ENCODE measurements around the gene TMEM123. TPM values are rescaled to one million over a fixed set of nuclear protein-coding genes. Genes with fewer than 3 reads are reported as not detected.

The TMEM123 gene, protein sequence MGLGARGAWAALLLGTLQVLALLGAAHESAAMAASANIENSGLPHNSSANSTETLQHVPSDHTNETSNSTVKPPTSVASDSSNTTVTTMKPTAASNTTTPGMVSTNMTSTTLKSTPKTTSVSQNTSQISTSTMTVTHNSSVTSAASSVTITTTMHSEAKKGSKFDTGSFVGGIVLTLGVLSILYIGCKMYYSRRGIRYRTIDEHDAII
- 69.3 and 89.7 TPM in 2 replicates for total RNA-seq (2014; rRNA removed; shearing (Covaris generic); ENCODE audit: low replicate concordance)

DNA sequence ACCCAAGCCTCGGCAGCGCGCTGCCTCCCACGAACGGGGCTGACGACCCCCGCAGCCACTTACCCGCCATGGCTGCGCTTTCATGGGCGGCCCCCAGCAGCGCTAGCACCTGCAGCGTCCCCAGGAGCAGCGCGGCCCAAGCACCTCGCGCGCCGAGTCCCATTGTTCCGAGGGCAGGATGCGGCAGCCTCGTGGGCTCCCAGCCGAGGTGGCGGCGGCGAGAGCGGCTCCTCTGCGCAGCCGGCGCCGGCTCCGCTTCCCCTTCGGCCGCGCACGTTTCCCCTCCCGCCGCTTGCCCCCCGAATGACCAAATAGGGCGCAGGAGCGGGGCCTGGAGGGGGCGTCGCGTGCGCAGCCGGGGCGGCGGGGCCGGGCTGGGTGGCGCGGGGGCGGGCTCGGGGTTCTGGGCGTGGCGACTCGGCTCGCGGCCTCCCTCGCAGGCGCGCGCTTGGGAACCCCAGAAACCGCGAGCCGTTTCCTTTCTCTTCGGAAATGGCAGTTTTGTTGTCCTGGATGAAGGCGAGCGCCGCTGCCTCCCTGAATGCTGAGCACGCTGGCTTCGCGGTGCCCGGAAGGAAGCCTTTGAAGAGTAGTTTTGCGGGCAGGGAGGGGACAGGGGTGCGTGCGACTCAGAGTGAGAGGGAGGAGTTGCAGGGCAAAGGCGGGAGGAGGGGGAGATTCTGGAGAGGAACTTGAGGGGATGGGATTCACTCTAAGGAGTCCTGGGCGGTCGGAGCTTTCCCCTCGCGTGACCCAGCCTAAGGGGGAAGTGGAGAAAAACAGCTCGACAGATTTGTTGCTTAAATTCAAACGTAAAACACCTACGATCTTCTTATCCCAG is at the start of gene TMEM123:
Gene TMEM123 (minus strand): TSS at position 305 of the 841 bp plus-strand sequence. CDS start 142 bp downstream, at position 163.
- peak; percentile 65 for DNase-seq (ENCODE audit: low read depth)
- in situ Hi-C loops (cut with HindIII; ENCODE audit: low pct_unique_long_range_greater_than_20kb, low sequenced_read_pairs), result no loop called here

DNA sequence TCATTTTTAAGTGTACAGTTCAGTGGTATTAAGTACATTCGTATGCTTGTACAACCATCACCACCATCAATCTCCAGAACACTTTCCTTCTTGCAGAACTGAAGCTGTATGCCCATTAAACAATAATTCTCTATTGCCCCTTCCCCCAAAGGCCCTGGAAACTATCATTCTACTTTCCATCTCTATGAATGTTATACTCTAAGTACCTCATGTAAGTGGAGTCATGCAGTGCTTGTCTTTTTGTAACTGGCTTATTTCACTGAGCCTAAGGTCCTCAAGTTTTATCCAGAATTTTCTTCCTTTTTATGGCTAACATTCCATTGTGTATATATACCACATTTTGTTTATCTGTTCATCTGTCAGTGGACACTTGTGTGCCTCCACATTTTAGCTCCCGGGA is 48.3 kb upstream of the TMEM123 start:
- DNase-seq (ENCODE audit: low read depth), result no peak
- in situ Hi-C loops (cut with HindIII; ENCODE audit: low pct_unique_long_range_greater_than_20kb, low sequenced_read_pairs), result no loop called here

DNA sequence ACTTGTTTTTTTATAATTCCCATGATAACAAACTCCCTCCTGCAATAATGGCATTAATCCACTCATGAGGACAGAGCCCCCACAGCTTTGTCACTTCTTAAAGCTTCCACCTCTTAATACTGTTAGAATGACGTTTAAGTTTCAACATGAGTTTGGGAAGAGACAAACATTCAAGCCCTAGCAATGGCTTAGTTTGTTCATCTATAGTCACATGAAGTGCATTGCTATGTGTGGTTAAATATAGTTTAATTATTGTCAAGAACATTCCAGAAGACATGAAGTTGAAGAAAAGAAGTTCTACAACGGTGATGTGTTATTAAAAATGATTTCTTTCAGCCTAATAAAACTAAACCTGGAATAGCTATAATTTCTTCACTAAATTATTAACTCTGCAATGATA is 47.4 kb upstream of the TMEM123 start:
- in situ Hi-C loops (cut with HindIII; ENCODE audit: low pct_unique_long_range_greater_than_20kb, low sequenced_read_pairs), result no loop called here
- DNase-seq (ENCODE audit: low read depth), result no peak

DNA sequence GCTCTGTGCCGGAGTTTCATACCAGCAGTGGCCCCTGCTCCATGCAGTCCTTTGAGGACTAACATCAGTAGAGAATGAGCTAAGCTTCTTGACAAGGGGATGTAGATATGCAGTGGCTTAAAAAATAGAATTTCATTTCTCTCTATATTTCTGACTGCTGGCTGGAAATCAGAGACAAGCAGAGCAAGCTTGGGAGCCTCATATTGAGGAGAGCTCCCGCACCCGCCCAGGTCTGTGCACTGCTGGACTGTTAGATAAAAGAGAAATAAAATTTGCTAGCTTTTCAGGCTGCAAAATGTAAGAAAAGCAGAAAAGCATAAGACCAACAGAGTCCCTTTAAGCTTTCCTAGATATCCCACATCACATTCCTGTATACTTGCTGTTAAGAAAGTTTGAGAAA is 46.6 kb upstream of the TMEM123 start:
- in situ Hi-C loops (cut with HindIII; ENCODE audit: low pct_unique_long_range_greater_than_20kb, low sequenced_read_pairs), result no loop called here
- DNase-seq (ENCODE audit: low read depth), result no peak

DNA sequence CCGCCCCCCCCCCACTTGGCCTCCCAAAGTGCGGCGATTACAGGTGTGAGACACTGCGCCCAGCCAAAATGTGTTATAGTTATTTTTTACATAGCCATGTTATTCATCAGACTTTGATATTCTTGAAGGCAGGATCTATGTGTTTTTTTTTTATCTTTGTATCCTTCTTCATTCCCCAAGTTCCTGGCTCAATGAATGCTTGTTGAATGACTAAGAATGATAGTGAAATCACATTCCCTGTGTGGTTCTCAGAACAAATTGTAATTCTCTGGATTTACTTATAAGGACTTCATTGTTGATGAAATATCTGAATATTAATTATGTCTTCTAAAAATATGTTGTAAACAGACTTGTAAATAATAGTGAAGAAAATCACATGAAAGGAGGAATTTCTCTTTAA is 44.5 kb upstream of the TMEM123 start:
- no peak for DNase-seq (ENCODE audit: low read depth)
- in situ Hi-C loops (cut with HindIII; ENCODE audit: low pct_unique_long_range_greater_than_20kb, low sequenced_read_pairs), result no loop called here

DNA sequence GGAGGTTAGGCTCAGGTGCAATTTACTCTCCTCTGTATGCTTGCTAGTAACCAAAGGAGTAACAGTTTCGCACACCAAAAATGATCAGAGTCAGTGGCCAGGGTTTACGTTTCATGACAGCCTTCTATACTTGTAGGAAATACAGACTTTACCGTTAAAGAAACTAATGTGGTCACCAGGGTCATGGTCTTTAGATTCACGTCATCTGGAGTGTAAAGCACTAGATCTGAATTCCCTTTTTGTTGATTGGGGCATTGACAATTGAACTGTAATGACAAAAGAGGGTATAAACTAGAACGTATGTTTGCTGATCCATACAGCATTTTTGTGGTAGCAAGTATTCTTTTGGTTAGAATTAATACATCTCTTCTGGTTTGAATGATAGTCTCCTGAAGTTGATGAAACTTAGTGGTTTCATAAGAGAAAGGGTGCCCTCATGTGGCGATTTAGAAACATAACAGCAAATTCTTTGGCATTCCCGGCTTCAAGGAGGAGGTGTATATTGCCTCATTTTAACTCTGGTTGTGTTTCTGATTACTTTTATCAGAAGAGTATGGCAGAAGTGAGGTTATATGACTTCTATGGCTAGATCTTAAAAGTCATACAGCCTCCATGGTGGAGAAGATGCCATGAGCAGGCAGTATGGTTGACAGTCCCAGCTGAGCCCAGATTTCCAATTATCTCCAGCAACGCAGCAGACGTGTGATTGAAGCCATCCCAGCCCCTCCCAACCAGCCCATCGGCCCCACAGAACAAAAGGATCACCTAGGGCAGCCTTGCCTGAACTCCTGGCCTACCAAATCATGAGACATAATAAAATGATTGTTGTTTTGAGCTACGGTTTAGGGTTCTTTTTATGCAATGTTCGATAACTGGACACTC is 42.8 kb upstream of the TMEM123 start:
- DNase-seq (ENCODE audit: low read depth), result peak; percentile 70
- in situ Hi-C loops (cut with HindIII; ENCODE audit: low pct_unique_long_range_greater_than_20kb, low sequenced_read_pairs), result no loop called here

DNA sequence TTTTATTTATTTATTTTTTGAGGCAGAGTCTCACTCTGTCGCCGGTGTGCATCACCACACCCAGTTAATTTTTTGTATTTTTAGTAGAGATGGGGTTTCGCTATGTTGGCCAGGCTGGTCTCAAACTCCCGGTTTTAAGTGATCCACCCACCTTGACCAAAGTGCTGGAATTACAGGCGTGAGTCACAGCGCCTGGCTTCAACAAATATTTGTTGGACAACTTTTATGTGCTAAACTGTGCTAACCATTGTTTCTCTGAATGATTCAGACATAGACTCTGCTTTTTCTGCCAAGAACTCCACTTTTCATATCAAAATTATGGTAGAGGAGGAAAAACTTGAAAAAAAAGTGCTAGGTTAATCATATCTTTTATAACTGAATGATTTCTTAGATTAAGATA is 41.7 kb upstream of the TMEM123 start:
- in situ Hi-C loops (cut with HindIII; ENCODE audit: low pct_unique_long_range_greater_than_20kb, low sequenced_read_pairs), result no loop called here
- peak; percentile 63 for DNase-seq (ENCODE audit: low read depth)

DNA sequence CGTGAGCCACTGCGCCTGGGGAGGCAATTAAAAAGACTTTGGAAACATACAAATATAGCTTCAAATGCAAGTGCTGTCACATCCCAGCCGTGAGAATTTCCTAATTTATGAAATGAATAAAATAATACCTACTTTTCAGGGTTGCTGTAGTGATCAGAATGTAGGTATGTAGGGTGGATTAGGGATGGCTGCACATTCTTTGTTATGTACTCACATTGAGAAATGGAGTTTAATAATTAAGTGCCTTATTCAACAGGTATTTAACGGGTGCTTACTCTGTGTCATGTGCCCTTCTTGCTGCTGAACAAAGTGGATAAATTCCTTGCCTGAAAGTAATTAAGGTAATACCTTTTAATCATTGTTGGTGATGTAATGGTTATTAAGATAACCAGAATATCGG is 41.0 kb upstream of the TMEM123 start:
- DNase-seq (ENCODE audit: low read depth), result no peak
- in situ Hi-C loops (cut with HindIII; ENCODE audit: low pct_unique_long_range_greater_than_20kb, low sequenced_read_pairs), result no loop called here

DNA sequence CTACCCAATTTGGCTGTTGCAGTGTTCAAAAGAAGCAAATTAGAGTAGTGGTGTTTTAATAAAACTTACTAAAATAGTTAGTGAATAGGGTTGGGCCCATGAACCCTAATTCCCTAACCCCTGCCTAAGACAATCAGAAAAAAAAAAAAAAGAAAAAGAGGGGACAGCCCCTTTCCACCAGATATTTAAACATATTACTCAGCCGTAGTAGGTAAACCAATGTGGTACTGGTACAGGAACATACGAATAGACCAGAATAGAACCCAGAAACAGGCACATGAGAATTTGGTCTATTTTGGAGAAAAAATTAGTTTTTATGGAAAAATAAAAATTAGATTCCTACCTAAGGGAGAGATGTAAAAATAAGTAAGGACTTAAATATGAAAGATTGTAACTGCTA is 39.4 kb upstream of the TMEM123 start:
- no peak for DNase-seq (ENCODE audit: low read depth)
- in situ Hi-C loops (cut with HindIII; ENCODE audit: low pct_unique_long_range_greater_than_20kb, low sequenced_read_pairs), result no loop called here

DNA sequence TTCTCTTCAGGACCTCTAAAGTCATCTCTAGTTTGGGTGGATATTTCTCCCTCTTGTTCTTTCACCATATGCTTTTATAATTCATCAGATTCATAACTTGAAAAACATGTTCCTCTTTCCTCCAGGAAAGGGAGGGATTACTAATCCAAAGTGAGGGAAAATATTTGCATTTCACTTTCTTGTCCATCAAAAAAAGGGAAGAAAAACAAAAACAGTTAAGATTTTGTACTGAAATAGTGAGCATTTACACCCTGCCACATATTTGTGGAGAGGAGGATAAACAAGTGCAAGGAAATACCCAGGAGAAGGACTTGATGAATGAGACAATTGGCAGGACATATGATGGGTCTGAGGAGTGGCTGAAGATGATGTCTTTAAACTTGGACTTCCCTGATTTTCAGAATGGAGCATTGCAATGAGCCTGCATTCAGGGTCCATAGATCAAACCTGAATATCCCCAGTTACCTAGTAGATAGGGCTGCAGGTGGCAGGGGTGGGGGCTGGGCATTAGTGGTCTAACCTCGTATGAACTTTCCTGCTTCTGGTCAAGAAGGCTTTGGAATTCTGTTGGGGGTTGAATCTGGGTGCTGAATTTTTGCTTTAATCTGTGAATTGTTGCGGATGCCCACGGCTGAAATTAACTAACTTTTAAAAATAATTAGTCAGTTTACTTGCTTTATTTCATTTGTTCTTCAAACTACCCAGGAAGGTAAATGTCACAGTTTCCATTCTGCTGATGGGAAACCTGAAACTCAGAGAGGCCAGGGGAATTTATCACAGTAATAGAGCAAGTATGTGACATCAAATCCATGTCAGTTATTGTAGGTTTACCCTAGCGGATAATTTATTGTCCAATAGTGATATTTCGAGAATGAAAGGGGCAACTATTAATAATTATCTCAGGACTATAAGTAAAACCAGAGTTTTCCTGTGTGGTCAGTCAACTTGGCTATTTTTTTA is 36.9 kb upstream of the TMEM123 start:
- in situ Hi-C loops (cut with HindIII; ENCODE audit: low pct_unique_long_range_greater_than_20kb, low sequenced_read_pairs), result no loop called here
- DNase-seq (ENCODE audit: low read depth), result no peak

DNA sequence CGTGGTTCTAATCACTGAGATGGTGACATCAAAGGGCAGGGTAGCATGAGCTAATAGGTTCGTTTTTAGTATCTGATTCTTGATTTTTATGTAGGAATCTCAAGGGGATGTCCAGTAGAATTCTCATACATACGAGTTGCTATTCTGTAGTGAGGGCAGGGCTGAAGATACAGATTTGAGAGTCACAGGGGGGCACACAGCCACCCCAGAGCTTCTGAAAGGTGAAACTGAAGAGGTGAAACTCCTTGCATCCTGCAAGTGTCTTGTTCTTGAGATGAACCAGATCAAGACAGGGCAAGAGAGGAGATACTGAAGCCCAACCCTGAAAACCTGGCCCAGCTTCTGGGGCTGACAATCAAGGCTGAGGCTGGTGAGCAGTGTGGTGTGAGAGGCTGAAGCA is 35.6 kb upstream of the TMEM123 start:
- in situ Hi-C loops (cut with HindIII; ENCODE audit: low pct_unique_long_range_greater_than_20kb, low sequenced_read_pairs), result no loop called here
- DNase-seq (ENCODE audit: low read depth), result no peak

DNA sequence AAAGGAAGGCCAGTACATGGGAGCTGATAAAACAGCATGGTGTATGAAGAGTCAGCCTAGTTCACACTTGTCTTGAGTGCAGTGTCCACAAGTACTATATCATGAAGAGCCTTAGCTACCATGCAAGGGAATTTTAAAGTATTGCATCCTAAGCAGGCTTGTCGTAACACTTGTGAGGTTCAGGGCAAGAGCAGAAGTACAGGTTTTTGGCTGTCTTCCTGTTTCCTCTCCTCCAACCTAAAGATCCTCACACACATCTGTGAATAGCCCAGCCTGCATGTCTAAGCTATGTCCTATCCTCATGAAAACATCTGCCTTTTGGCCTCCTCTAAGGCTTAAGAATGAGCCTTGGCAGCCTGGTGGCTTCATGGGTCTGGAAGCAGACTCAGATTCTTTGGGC is 34.6 kb upstream of the TMEM123 start:
- DNase-seq (ENCODE audit: low read depth), result no peak
- in situ Hi-C loops (cut with HindIII; ENCODE audit: low pct_unique_long_range_greater_than_20kb, low sequenced_read_pairs), result no loop called here

DNA sequence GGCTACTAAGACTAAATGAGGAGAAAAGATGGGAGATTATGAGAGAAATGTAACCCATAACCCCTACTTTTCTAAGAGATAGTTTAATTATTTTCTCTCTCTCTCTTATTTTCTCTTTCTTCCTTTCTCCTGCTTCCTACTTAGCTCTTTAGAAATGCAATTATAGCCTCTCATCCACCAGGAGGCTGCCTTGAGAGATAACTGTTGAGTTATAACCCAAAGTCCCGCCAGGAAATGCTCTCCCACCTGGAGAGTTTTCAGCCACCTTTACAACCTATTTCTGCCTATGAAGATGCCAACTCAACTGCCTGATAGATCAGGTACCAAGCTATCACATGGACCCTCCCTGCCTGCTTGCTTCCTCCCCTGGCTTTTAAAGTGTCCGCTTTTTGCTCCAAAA is 34.0 kb upstream of the TMEM123 start:
- DNase-seq (ENCODE audit: low read depth), result no peak
- in situ Hi-C loops (cut with HindIII; ENCODE audit: low pct_unique_long_range_greater_than_20kb, low sequenced_read_pairs), result no loop called here

DNA sequence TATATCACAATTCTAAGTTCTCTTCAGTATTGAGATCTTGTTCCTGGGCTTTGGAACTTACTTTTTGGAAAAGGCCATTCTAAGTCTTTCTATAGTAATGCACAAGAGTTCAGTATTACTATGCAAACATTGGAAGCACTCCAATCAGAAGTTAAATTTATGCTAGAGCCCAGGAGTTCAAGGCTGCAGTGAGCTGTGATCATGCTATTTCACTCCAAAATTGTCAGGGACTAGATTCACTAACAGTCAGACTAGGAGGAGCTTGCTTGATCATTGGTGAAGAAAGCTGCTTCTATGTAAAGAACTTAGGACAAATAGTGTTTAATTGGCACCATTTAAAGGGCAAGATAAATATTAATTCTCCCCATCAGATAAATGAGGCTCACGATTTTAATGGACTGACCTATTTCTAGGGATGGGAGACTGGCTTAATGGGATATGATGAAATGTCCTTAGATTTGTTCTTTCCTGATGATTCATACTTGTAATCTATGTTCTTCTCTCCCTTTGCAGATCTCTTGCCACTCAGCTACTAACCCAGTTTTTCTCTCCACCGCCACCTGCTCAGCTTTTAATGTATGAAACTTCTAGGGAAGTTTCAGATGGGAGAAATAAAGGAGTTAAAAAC is 32.6 kb upstream of the TMEM123 start:
- DNase-seq (ENCODE audit: low read depth), result no peak
- in situ Hi-C loops (cut with HindIII; ENCODE audit: low pct_unique_long_range_greater_than_20kb, low sequenced_read_pairs), result no loop called here

DNA sequence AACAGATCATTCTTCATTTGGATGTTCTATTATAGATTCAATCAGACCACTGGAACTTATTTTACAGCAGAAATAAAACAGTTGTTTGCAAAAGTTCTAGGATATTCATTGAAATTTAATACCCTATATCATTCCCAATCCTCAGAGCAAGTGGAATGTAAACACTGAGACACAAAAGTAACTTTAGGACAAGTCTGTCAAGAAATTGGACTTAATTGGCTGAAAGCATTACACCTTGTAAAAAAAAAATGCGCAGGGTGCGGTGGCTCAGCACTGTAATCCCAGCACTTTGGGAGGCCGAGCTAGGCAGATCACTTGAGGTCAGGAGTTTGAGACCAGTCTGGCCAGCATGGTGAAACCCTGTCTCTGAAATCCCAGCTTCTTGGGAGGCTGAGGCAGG is 29.9 kb upstream of the TMEM123 start:
- no peak for DNase-seq (ENCODE audit: low read depth)
- in situ Hi-C loops (cut with HindIII; ENCODE audit: low pct_unique_long_range_greater_than_20kb, low sequenced_read_pairs), result no loop called here

DNA sequence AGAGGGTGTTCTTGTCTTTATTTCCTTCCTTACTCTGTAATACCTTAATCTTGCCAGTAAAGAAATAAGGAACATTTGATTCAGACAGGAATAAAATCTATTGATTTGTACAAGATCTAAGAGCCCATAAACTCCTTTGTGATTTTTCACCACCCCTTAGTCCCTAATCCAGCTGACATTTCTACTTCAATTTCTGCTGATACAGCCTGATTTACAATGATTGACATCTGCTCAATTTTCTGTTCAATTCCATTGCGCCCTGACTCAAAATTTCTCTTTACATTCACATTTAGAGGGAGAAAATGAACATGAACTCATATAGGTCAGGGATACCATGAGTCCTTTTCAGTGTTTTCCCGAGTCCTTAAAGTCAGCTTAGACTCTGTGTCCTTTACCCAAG is 27.2 kb upstream of the TMEM123 start:
- no peak for DNase-seq (ENCODE audit: low read depth)
- in situ Hi-C loops (cut with HindIII; ENCODE audit: low pct_unique_long_range_greater_than_20kb, low sequenced_read_pairs), result no loop called here

DNA sequence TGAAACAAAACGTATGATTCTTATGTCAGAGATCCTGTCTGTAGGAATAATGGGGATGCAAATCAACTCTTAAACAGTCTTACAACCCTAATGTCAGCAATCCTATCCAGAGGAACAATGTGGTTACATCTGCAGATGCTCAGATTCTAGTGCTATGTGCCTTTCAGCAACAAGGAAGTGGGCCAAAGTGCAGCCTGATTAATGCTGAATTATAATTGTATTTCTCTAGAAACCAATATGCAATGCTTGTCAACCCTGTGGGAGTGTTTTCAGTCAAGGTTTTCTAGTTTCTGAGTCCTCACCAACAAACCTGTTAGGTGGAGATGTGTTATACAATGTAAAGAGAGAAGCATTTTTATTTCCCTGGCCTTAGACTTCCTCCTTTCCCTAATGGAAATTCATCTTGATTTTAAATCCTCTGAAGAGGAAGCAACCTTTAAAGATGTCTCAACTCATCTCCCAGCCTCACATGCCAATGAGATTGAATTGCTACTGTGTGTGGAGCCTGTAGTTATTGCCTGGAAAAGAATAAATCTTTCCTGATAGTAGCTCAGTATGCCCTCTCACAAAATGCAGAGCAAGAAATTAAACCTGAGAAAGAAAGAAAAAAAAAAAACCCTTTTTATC is 26.2 kb upstream of the TMEM123 start:
- in situ Hi-C loops (cut with HindIII; ENCODE audit: low pct_unique_long_range_greater_than_20kb, low sequenced_read_pairs), result no loop called here
- no peak for DNase-seq (ENCODE audit: low read depth)

Measured in Caki2 (cell line).